Stimulated activated CD4-positive, alpha-beta T cell treated with anti-CD3 and anti-CD28 coated beads, TNF-alpha, amount 100 ng/mL, for 1 hour (primary cell): ENCODE measurements around the gene ANKRD28.

ENCODE experiments used
- DNase-seq, 3 donors: peaks; one replicate each; pipeline ENCODE4 v3.0.0-alpha.2; 2020; ENCODE audit warnings: low read depth in 3 of 3, low spot score in 1 of 3

The ANKRD28 gene

DNA sequence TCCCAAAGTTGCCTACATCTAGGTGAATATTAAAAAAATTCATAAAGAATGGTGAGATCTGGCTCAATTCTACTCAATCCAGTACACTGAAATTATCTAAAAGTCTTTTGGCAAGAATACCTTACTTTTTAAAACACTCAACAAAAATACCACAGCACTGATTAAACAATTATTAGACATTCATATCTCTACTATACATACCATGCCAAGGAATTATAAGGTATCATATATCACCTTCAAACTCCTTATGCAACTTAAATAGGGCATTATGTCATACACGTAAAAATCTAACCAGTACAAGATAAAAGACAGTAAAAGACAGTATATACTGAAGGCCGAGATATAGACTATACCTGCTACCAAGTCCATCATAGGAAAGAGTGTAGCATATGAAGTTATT lies 6.1 kb upstream of the ANKRD28 start:
- DNase-seq, result no peak

DNA sequence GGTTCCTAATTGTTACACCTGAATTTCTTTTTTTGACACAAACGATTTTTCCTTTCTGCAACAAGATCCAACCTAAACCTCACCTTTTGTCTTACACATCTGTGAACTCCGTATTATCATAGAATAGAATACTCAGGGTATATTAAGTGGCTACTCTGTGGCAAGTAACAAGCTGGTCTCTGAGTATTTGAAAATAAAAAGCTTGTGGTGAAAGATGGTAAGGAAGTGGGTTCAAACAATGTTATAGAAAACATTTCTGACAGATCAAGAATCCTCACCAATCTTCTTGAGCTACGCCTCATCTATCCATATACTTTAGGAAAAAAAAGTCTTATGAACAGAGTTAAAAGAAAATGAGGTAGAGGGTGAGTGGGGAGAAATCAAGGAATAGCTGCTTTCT lies 3.5 kb upstream of the ANKRD28 start:
- DNase-seq, result no peak

DNA sequence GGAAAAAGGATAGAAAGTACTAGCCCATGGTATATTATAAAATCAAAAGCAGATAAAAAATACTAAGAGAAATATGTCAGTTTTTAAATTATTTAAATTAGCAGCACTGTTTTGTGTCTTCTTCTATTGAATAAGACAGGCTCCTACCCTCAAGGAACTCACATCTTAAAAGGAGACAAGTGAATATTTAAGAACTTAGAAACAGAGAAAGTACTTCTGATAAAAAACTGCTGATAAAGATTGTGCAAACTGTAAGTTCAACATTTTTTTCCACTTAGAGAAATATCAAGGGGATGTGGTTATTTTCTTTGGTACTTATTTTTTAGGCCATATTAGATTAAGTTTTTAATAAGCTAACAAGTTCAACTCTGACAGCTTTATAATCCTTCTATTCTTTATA lies 3.0 kb upstream of the ANKRD28 start:
- no peak for DNase-seq

DNA sequence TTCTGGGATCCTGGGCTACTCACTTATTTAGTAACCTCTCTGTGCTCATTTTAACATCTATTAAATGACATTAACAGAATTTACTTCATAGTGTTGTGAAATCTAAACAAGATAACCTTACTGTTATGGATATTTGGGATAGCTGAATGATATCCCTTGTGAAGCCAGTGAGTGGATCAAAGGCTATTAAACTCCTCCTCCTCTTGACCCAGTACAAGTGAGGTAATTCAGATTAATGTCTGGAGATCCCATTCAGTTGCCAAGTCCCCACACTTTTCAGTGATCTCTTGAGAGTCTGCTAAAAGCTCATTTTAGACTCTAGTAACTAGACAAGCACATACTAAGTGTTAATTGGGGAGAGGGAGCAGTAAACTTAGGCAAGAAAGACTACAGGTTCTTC lies 2.5 kb upstream of the ANKRD28 start:
- DNase-seq, result no peak

DNA sequence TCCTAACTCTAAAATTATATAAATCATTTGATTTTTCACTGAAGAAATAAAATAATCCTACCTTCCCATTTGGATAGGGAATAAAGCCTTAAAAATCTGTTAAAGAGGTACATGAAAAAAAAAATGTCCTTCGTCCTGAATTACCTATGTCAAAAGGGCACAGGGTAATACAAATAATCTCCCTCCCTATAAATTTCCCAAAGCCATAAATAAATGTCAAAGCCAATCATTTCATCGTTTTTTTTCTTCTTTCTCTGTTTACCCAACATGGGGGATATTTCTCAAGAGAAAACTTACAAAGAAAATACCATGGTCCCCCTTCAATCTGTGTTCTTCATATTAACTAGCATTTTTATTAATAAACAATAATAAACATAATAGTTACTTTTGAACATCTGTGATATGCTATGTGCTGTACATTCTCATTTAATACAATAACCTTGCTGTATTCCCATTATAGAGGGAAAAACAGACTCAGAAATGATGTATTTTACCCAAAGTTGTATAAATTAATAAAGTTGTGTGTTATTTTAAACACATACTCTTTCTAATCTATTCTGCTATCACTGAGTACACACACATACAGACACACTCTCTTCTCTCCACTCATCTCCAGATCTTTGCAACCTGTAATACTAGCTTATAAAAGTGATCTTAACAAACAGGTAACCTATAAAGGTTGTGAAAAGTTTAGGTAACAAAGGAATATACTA lies 910 bp upstream of the ANKRD28 start:
- DNase-seq, result no peak

DNA sequence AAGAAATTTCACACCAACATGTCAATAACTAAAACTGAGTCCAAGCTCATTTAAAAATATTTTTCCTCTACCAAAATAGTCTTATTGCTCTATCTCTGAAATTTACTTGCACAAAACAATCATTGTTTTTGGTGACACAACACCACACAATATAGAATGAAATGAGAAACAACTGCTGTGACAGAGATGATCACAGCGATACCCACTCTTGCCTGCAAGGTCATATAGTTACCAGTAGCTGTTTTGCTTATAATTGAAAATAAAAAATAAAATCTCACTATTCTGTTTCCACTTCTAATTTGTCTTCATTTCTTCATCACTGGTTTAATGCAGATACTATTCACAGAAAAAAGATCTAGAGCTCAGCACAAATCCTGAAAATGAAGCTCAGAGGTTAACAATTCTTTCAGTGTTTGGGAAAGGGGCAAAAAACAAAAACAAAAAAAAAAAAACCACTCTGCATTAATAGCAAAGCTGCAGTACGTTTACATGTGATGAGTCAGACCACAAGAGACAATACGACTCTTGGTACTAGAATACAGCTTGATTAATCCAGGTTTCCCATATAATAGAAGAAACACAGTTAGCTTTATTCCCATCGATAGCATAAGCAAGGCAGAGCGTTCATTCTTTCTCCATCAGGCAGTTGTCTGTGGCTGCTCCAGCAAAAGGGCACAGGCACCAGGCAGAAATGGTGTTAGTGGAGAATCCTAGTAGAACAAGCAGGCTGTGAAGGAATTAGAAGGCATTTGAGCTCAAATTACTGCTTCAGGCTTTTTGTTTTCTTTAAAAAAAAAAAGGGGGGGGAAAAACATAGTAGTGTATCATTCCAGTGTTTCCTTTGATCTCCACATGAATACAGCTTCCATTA lies 773 bp downstream of the ANKRD28 start:
- no peak for DNase-seq

DNA sequence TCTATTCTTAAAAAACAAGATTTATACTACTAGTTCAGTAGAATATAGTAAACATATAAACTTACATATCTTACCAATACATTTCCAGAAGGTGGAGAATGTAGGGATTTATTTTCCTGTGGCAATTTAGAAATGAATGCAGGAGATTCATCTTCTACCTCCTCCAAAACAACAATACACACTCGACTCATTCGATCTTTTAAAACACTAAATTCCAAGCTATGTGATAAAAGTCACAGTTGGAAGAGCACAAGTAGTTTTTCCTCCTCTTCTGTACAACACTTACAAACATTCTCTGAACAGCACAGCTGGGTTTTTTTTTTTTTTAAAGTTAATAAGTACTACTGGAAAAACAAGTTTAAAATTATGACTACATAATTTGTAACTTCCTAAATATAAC lies 1.4 kb downstream of the ANKRD28 start:
- no peak for DNase-seq

DNA sequence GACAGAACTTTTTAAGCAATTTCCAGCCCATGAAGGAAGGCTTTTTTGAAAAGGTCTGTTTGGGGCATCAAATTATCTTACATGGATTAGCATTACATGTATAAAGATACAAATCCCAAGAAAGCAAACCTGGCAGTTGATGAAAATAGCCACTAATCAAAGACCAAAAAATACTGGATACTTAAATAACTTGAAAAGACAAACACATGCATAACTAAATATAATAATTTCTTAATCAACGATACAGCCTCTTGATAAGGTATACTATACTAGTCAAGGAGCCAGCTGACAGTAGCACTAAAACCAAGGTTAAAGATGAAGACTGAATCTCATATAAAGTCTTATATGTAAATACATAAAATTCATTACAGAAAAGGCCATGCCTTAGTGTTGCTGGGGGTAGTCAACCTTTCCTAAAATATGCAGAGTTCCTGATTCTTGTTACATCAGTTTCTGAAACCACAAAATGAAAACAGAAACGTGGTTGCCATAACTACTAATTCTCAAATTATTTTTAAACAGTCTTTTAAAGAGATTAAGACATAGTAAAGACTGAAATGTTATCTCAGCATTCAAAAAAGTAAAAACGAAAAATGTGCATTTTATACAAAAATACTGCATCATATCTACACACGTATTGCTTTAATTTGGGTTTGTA lies 2.0 kb downstream of the ANKRD28 start:
- no peak for DNase-seq

DNA sequence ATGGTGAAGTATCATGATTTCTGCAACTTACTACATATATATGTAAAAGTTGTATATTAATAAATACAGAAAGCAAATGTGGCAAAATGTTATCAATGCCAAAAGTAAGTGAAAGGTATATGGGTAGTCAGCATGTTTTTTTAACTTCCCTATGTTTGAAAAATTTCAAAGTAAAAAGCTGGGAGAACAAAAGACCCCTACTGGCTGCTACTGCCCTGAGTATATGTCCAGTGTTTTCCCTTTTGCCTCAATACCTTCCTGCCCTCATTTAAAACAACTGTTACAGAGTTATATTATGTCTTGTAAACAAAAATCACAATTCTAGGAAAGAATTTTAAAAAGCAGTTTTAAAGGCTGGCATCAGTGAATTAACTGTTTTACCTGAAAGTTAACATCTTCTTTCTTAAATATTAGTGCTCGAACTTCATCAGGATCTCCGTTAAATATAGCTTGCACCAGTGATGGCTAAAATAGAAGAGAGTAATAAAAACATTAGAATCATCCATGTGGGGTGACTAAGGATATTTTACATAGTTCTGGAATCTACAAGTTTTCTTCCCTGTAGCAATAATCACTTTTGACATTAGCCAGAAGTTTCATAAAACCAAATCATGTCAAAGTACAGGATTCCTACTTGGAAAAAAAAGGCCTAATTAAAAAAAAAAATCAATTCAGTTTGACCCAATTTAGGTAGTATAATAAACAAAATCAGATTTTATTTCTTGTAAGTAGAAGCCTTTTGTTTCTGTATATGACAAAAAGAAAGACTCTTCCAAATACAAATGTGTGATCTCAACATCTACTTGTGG lies 2.7 kb downstream of the ANKRD28 start:
- no peak for DNase-seq

DNA sequence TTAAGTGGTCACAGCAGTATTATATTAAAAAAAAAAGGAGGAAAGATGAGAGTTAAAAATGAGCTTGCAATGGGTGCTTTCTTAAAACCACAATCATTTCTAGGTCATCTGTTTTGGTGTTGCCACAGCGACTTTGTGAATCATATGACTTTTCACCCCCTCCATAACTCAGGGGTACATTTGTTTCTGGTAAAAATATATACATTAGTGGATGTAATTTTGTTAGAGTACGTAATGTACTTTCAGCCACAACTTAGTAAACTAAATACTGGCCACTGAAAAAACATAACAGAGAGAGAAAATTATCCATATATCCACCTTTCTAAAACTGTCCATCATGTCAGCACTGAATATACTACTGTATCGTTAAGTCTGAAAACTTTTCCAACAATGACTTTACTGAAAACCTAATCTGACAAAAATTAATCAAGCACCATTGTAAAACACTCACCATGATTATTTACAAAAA lies 3.4 kb downstream of the ANKRD28 start:
- no peak for DNase-seq

DNA sequence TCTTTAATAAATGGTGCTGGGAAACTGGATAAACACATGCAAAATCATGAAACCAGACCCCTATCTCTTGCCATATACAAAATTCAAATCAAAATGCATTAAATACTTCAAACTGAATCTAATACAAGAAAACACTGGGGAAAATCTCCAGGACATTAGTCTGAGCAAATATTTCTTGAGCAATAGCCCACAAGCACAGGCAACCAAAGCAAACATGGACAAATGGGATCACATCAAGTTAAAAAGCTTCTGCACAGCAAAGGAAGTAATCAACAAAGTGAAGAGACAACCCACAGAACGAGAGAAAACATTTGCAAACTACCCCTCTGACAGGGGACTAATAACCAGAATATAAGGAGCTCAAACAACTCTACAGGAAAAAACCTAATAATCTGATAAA lies 6.3 kb downstream of the ANKRD28 start:
- no peak for DNase-seq

DNA sequence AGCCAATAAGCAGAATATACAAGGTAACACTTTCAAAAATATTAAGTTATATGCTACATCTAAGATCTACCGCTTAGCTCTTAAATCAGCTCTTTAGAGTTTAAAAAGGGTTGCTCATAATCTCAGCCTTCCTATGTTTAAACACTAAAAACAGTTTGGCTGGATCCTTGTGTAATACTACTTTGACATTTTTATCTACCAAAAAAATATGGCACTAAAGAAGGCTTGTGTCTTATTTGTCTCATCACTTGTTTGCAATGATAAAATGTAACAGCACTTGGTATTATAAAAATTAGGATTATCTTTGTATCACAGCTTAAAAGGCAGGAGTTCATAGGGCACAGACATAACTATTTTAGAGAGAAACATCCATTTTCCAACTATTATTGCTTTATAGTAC lies 9.8 kb downstream of the ANKRD28 start:
- no peak for DNase-seq

DNA sequence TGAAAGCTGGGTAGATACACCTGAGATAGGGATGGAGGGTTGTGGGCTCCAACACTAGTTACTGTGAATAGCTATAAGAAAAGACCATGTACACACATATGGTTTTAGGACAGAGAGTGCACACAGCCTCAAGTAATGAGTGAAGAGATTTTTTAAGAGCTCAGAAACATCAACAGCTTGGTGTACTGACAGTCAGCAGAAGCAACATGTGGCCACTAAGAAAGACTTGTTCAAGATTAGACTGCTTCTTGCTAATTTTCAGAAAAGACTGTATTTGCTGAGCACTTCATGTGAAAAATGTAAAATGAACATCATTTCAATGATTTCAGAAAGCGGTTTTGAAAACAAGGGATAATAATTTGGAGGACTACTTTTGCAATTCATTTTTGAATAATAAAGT lies 10.3 kb downstream of the ANKRD28 start:
- no peak for DNase-seq

DNA sequence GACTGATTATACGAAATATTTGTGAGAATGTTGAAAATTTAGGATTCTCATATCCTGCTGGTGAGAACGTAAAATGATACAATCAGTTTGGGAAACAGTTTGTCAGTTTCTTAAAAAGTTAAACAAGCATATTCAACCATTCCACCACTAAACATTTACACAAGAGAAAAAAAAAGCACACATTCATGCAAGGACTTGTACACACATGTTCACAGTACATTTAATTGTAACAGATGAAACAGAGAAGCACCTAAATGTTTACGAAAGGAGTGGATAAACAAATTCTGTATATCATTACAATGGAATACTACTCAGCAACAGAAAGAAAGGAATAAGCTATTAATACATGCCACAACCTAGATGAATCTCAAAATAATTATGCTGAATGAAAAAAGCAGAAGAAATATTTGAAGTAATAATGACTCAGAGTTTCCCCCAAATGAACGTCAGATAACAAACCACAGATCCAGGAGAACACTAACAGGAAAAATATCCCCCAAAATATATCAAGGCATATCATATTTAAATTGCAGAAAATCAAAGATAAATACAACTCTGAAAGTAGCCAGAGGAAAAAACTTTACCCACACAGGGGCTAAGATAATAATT lies 14.3 kb downstream of the ANKRD28 start:
- no peak for DNase-seq

DNA sequence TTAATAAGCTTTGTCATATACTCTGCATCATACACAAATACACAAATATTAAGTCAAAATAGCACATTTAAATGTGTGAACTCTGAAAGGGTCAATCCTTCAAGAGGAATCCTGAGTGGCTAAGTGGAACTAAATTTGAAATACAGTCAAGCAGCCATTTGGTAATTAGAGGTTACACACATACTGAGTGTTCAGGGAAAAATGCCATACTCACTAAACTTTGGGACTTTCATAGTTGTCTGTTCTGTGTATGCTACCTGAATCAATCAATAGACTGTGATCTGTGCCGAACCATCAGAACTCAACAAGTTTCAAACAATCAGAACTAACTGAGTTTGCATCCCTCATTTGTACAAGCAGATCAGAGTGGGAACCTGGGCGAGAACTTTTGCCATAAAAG lies 15.3 kb downstream of the ANKRD28 start:
- DNase-seq, result no peak

DNA sequence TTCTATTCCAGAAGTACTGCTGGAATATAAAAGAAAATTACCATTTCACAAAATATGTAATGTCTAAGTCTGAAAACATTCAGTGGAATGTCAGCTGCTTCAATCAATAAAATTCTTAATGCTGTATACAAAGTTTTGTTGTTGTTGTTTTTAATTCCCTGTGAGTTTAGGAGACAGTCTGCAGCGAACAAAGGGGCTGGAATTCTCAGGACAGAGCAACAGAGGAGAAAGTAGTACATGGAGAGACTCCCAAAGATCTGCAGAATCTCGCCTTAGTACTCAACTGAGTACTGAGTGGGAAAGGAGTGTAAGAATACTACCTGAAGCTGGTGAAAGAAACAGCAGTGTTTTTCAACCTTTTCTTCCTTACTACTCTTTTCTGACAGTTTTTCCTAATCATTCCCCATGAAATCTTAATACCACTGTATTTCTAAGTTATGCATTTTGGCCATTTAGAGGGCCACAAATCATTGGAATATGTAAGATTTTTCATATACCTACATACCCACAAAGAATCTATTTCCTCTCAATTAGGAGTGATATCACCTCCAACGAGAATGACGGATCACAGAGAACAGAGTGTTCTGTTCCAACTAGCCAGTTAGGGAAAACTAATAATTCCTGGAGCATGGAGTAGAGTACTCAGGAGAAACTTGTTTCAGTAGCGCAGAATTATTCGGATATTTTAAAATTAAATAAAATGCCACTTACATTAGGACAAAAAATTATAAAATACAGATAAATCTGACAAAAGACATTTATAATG lies 16.0 kb downstream of the ANKRD28 start:
- no peak for DNase-seq

DNA sequence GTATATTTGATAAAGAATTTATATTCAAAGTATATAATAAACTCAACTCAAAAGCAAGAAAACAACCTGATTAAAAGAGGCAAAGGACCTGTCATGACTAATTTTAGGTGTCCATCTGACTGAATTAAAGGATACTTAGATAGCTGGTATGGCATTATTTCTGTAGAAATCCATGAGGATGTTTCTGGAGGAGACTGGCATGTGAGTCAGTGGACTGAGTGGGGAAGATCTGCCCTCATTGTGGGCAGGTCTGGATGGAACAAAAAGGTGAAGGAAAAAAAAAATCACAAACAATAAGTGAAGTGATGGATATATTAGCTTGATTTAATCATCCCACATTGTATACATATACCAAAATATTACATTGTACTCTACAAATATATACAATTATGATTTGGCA lies 16.6 kb downstream of the ANKRD28 start:
- DNase-seq, result no peak

DNA sequence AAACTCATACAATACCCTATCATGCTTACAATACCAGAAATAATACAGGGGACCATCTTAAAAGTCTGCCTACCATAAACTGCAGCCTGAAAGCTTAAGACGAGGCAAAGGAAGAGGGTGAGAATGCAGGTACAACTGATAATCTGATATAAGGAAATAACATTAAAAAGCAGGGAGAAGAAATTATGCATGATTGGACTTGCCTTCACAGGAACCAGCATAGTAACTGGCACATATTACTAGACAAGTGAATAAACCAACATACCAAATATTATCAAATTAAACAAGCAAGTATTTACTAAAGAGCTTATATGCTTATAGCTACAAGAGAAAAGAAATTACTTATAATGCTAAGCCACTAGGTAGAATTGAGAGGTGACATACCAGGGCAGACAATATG lies 18.7 kb downstream of the ANKRD28 start:
- DNase-seq, result no peak

DNA sequence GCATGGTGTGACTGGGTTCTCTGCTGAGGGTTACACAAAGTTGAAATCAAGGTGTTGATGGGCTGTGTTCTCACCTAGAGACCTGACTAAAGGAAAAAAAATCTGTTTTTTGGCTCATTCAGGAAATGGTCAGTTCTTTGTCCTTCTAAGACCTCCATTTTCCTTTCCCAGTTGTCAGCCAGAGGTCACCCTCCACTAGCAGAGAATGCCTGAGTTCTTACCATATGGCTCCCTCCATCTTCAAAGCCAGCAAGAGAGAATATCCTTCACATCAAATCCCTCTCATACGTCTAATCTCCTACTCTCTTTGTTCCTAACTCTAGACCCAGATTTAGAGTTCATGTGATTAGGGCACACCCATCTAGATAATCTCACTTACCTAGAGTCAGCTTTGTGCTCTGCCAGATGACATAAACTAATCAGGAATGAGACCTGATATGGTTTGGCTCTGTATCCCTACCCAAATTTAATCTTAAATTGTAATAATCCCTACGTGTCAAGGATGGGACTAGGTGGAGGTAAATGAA lies 19.4 kb downstream of the ANKRD28 start:
- no peak for DNase-seq
